Type B pancreatic cell (in vitro differentiated cells): Measurements from ENCODE around the gene CAPN11. TPM values are rescaled to one million over a fixed set of nuclear protein-coding genes. Genes with fewer than 3 reads are reported as not detected.
A peak's percentile ranks its signal among the peaks of the same experiment; 100 is the strongest.
"Not testable (repeated sequence)": the region's sequence is repeated elsewhere in the genome, so short reads cannot be mapped to it uniquely, and the experiment has no call there.

Source experiments
- DNase-seq: peaks from one replicate; pipeline ENCODE4 v3.0.0; 2021; ENCODE audit warnings: mixed read lengths; ENCODE audit not compliant: unreplicated experiment; ENCODE audit errors: extremely low spot score
- H3K27ac Mint-ChIP-seq: 2 replicates; pipeline ENCODE4 v1.8.0; 2021; ENCODE audit warnings: mild to moderate bottlenecking, mixed read lengths
- H3K27me3 Mint-ChIP-seq: 2 replicates; pipeline ENCODE4 v1.8.0; 2021; ENCODE audit warnings: mixed read lengths
- H3K36me3 Mint-ChIP-seq: 2 replicates; pipeline ENCODE4 v1.8.0; 2021; ENCODE audit warnings: mixed read lengths
- H3K4me1 Mint-ChIP-seq: one replicate; pipeline ENCODE4 v1.8.0; 2021; ENCODE audit warnings: mixed read lengths; ENCODE audit not compliant: unreplicated experiment
- H3K4me3 Mint-ChIP-seq: 2 replicates; pipeline ENCODE4 v1.8.0; 2021; ENCODE audit warnings: mild to moderate bottlenecking, mixed read lengths
- H3K9me3 Mint-ChIP-seq: 2 replicates; pipeline ENCODE4 v1.8.0; 2021; ENCODE audit warnings: mixed read lengths
- total RNA-seq: library from RNA; stranded (reverse); gene quantifications from 2 replicates; pipeline ENCODE4 v1.2.1, GENCODE V29; 2021; ENCODE audit warnings: low replicate concordance
- TF ChIP-seq, protein P1 (sequence below): fragments of 200-600 bp; sonication (generic); conservative IDR thresholded peaks from 2 replicates; pipeline ENCODE4 v1.5.0; 2021; ENCODE audit warnings: antibody characterized with exemption, mild to moderate bottlenecking

The CAPN11 gene
- total RNA-seq, 1 donor from 2014 or later = not detected

DNA sequence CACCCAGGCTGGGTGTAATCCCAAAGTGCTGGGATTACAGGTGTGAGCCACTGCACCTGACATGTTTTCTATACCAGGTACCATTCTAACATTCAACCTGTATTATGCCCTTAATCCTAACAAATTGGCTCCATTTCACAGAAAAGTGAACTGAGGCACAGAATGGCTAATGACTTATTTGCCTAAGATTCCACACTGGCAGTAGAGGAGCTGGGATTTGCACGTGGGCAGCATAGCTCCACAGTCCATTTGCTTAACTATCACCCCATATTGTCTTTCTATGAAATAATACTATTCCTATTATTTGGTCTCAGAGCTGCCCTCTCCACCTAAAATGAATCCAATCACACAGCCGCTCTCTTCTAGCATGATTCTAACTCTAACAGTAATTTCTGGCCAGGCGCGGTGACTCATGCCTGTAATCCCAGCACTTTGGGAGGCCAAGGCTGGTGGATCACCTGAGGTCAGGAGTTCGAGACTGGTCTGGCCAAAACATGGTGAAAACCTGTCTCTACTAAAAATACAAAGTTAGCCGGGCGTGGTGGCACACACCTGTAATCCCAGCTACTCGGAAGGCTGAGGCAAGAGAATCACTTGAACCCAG lies 34.8 kb downstream of the CAPN11 start:
- H3K4me3 Mint-ChIP-seq = no peak overlapping the region
- DNase-seq = no peak
- no peak overlapping the region for H3K27ac Mint-ChIP-seq
- no peaks in the 10 kb centered on the region for H3K9me3 Mint-ChIP-seq
- H3K4me1 Mint-ChIP-seq = peaks cover 11% of the 10 kb centered on the region
- H3K27me3 Mint-ChIP-seq = peaks cover 5% of the 10 kb centered on the region
- H3K36me3 Mint-ChIP-seq = no peaks in the 10 kb centered on the region
- TF ChIP-seq, protein P1, sequence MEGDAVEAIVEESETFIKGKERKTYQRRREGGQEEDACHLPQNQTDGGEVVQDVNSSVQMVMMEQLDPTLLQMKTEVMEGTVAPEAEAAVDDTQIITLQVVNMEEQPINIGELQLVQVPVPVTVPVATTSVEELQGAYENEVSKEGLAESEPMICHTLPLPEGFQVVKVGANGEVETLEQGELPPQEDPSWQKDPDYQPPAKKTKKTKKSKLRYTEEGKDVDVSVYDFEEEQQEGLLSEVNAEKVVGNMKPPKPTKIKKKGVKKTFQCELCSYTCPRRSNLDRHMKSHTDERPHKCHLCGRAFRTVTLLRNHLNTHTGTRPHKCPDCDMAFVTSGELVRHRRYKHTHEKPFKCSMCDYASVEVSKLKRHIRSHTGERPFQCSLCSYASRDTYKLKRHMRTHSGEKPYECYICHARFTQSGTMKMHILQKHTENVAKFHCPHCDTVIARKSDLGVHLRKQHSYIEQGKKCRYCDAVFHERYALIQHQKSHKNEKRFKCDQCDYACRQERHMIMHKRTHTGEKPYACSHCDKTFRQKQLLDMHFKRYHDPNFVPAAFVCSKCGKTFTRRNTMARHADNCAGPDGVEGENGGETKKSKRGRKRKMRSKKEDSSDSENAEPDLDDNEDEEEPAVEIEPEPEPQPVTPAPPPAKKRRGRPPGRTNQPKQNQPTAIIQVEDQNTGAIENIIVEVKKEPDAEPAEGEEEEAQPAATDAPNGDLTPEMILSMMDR = no peak

GRCh38 chr6:44194326-44194725 lies 35.7 kb downstream of the CAPN11 start:
- Mint-ChIP-seq H3K4me1 (peaks cover 11% of the 10 kb centered on the region), H3K36me3 (no peaks in the 10 kb centered on the region), H3K4me3 (no peak overlapping the region), H3K9me3 (no peaks in the 10 kb centered on the region), H3K27me3 (peaks cover 5% of the 10 kb centered on the region), H3K27ac (no peak overlapping the region)
- TF ChIP-seq, protein P1 = no peak
- DNase-seq = no peak

- not testable (repeated sequence) for H3K9me3 Mint-ChIP-seq, H3K36me3 Mint-ChIP-seq, H3K4me3 Mint-ChIP-seq, DNase-seq, H3K27me3 Mint-ChIP-seq, H3K27ac Mint-ChIP-seq
- H3K4me1 Mint-ChIP-seq = peaks cover 20% of the 10 kb centered on the region
These were observed 37.7 kb downstream of the CAPN11 start for GRCh38 chr6:44196351-44196750.

DNA sequence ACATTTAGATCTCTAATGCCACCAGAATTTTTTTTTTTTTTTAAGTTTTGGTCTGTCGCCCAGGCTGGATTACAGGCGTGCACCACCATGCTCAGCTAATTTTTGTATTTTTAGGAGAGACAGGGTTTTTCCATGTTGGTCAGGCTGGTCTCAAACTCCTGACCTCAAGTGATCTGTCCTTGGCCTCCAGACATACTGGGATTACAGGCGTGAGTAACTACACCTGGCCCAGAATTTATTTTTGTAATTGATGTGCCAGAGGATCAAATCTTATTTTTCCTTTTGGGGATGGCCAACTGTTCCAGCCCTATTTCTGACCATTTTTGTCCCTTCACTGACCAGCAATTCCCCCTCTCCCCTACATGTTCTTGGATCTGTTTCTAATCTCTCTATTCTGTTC lies 40.1 kb downstream of the CAPN11 start:
- H3K36me3 Mint-ChIP-seq = no peaks in the 10 kb centered on the region
- peaks cover 12% of the 10 kb centered on the region for H3K4me1 Mint-ChIP-seq
- no peaks in the 10 kb centered on the region for H3K9me3 Mint-ChIP-seq
- H3K27me3 Mint-ChIP-seq = no peaks in the 10 kb centered on the region
- H3K4me3 Mint-ChIP-seq = no peak overlapping the region
- TF ChIP-seq, protein P1 = no peak
- no peak overlapping the region for H3K27ac Mint-ChIP-seq
- no peak for DNase-seq

GRCh38 chr6:44199883-44200282 lies 41.3 kb downstream of the CAPN11 start:
- no peaks in the 10 kb centered on the region for H3K9me3 Mint-ChIP-seq
- no peak overlapping the region for H3K4me3 Mint-ChIP-seq
- no peaks in the 10 kb centered on the region for H3K36me3 Mint-ChIP-seq
- no peak overlapping the region for H3K27ac Mint-ChIP-seq
- no peaks in the 10 kb centered on the region for H3K27me3 Mint-ChIP-seq
- TF ChIP-seq, protein P1 = no peak
- DNase-seq = no peak
- peaks cover 15% of the 10 kb centered on the region for H3K4me1 Mint-ChIP-seq

GRCh38 chr6:44201200-44201599 lies 42.6 kb downstream of the CAPN11 start:
- H3K4me1 Mint-ChIP-seq = peaks cover 15% of the 10 kb centered on the region
- H3K27me3 Mint-ChIP-seq = no peaks in the 10 kb centered on the region
- TF ChIP-seq, protein P1 = no peak
- no peaks in the 10 kb centered on the region for H3K9me3 Mint-ChIP-seq
- no peak for DNase-seq
- no peak overlapping the region for H3K4me3 Mint-ChIP-seq
- peak overlapping the region; percentile 23 for H3K27ac Mint-ChIP-seq
- H3K36me3 Mint-ChIP-seq = no peaks in the 10 kb centered on the region
